ENCODE results near the gene CORO6. TPM values are rescaled to one million over a fixed set of nuclear protein-coding genes. Genes with fewer than 3 reads are reported as not detected.
A peak's percentile ranks its signal among the peaks of the same experiment; 100 is the strongest.

Gene CORO6
- total and polyA plus RNA-seq, 10 of the 15 experiments (the other 5 are each of a cell fraction or from before 2014, with no cell fraction given): 0.26 to 5.0 (median 1.7) TPM; not detected in 1

GRCh38 chr17:29572691-29573557 lies 49.8 kb downstream of the CORO6 start (continued):
- TF ChIP-seq, protein P1, sequence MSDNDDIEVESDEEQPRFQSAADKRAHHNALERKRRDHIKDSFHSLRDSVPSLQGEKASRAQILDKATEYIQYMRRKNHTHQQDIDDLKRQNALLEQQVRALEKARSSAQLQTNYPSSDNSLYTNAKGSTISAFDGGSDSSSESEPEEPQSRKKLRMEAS (IDR thresholded peaks at IDR 0.05; ENCODE audit: low read depth, low read length): peak; percentile 87
- peak; percentile 43; the same call in 1 of the 2 replicates for TF ChIP-seq LARP7 (IDR thresholded peaks at IDR 0.05)

- Histone ChIP-seq H2AFZ (ENCODE audit: control insufficient read depth, low read depth, low read length) (no peak overlapping the region), H3K27ac (ENCODE audit: control insufficient read depth, insufficient read depth) (no peak overlapping the region), H3K9me3 (replicated peaks; ENCODE audit: control insufficient read depth, insufficient read depth, low read length) (no peaks in the 10 kb centered on the region), H4K20me1 (ENCODE audit: control insufficient read depth, insufficient read depth) (no peaks in the 10 kb centered on the region), H3K9ac (ENCODE audit: control insufficient read depth, insufficient read depth, low read length) (no peak overlapping the region), H3K4me2 (ENCODE audit: control insufficient read depth, insufficient read depth) (no peak overlapping the region), H3K36me3 (ENCODE audit: control insufficient read depth in 2 of 2, insufficient read depth in 2 of 2, low read length in 1 of 2) (peaks cover 0 to 10% of the 10 kb centered on the region in 2 experiments; a peak in 2 of 4 replicates), H3K4me3 (no peak overlapping the region), H3K4me1 (ENCODE audit: control insufficient read depth, insufficient read depth, low read length) (0 out of 2 replicates have a peak, but pooled peaks cover 4% of the 10 kb centered on the region), H3K27me3 (replicated peaks in 1 of 2; ENCODE audit: control insufficient read depth in 2 of 2, insufficient read depth in 2 of 2, low read length in 1 of 2) (no peaks in the 10 kb centered on the region), H3K79me2 (ENCODE audit: control insufficient read depth, insufficient read depth, low read length) (no peaks in the 10 kb centered on the region)
- ATAC-seq (no peak), FAIRE-seq (no peak), DNase-seq (ENCODE audit: low read depth, low spot score) (no peak)
- BruUV-seq (replicated peaks): no TSS peak
- CTCF ChIA-PET: interaction anchor here (1.0 to 6.2 kb wide), 9 partner anchors 11 to 280 kb away, joined by 3 to 57 read pairs (median 6); partner anchors contain the start of gene ANKRD13B
- intact Hi-C loops (cut with micrococcal nuclease; ENCODE audit: unreplicated experiment) (no loop called here), in situ Hi-C loops (cut with MboI) (no loop called here)
- TF ChIP-seq SKIL (IDR thresholded peaks at IDR 0.05; ENCODE audit: low read depth, poor library complexity, severe bottlenecking) (no peak), BMI1 (IDR thresholded peaks at IDR 0.05; ENCODE audit: borderline replicate concordance) (no peak), JUNB (IDR thresholded peaks at IDR 0.05) (no peak), RFX5 (IDR thresholded peaks at IDR 0.05; ENCODE audit: low read depth, low read length) (no peak)
- POLR2A ChIA-PET: interaction anchor here (1.0 to 1.6 kb wide), 4 partner anchors 14 to 202 kb away, joined by 3 to 4 read pairs (median 3); no protein-coding TSS in a partner anchor
- RAD21 ChIA-PET (ENCODE audit: unreplicated experiment): interaction anchor here (1.0 to 3.3 kb wide), 4 partner anchors 16 to 448 kb away, joined by 3 to 21 read pairs (median 7); partner anchors contain the start of gene ANKRD13B
- 90% methylated on average over 30 of the region's 30 CpGs for WGBS (ENCODE audit: insufficient coverage, insufficient replicate concordance, low lambda C conversion rate, missing lambda C conversion rate)
- SMC1A ChIA-PET (ENCODE audit: uncharacterized antibody, unreplicated experiment): interaction anchor here (1.4 kb wide), 1 partner anchor 202 kb away, joined by 7 read pairs; no protein-coding TSS in a partner anchor
Measured at GRCh38 chr17:29571883-29572681, 50.6 kb downstream of the CORO6 start.
